H54 (cell line): ENCODE data around the gene PDE4D.

Source experiments
- DNase-seq: peaks from one replicate; pipeline ENCODE4 v3.0.0; 2011; ENCODE audit warnings: low spot score, mixed read lengths; ENCODE audit not compliant: insufficient read length
- FAIRE-seq: peaks from 3 replicates; lab custom pipeline; 2011; peaks lifted over from hg19 to GRCh38; lab: Jason Lieb, UNC
- POLR2A ChIP-seq: IDR thresholded peaks from 2 replicates; pipeline ENCODE4 v1.6.1; 2011; ENCODE audit warnings: low read depth, mild to moderate bottlenecking, low read length

The PDE4D gene

DNA sequence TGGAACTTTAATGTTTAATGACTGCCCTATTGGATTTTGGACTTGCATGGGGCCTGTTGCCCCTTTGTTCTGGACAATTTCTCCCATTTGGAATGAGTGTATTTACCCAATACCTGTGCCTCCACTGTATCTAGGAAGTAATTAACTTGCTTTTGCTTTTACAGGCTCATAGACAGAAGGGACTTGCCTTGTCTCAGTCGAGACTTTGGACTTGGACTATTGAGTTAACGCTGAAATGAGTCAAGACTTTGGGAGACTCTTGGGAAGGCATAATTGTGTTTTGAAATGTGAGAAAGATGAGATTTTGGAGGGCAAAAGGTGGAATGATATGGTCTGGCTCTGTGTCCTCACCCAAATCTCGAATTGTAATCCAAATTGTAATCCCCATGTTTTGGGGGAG lies 368.2 kb downstream of the PDE4D start:
- FAIRE-seq (no peak), DNase-seq (no peak)
- TF ChIP-seq POLR2A = no peak

DNA sequence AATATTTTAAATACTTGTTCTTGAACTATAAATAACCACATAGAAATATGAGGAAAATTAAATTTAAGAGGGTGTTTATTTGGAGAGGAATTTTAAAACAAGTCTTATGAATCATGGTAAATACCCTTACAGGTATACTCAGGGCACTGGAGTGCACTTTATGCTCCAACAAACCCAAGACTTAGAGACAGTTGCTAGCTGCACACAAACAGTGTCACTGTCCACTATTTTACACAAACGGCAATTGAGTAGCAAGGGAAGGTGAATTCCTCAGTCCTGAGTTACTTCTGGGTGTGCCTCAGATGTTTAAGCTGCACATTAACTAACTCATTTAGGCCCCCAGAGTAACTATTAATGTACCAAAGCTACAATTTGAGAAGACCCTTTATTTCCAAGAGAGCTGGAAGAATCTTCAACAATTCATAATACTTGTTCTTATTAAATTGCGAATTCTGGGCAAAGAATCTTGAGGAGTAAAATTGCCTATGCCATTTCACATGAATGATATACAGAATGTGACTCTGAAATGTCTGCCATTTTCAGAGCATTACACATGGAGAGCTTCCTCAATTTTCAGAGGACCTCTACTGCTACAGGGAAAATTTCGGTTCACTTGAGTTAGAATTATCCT lies 371.2 kb downstream of the PDE4D start:
- DNase-seq (no peak), FAIRE-seq (no peak)
- no peak for TF ChIP-seq POLR2A

DNA sequence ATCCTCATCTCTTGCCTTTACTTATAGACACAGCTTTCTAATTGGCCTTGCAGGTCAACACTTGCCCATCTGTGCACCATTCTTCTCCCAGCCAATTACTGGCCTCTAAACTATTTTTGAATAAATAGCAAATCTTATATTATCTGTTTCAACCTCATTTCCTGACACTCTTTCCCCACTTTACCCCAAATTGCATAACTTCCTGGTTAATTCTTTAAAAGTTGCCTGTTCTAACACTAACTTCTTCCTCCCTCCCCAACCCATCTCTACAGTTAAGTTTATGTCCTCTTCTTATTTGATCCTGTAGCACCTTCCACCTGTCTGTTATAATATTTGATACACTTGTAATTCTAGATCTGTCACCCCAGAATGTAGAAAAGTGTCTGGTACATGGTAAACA lies 372.1 kb downstream of the PDE4D start:
- FAIRE-seq (no peak), DNase-seq (no peak)
- no peak for TF ChIP-seq POLR2A

DNA sequence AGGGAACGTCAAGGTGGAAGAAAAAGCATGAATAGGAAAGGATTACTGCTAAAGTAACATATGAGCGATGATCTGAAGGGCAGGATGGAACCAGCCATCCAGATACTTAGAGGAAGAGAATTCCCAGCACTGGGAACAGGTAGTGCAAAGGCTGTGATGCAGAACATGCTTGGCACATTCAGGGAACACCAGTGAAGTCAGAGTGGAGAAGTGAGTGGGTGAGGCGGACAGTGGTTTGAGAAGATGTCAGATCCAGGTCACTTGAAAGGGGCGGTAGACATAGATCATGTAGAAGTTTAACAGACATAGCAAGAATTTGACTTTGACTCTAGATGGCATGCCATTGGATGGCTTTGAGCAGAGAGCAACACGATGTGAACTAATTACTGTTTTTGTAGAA lies 374.2 kb downstream of the PDE4D start:
- FAIRE-seq = peak; percentile 61
- DNase-seq = no peak
- TF ChIP-seq POLR2A = no peak

DNA sequence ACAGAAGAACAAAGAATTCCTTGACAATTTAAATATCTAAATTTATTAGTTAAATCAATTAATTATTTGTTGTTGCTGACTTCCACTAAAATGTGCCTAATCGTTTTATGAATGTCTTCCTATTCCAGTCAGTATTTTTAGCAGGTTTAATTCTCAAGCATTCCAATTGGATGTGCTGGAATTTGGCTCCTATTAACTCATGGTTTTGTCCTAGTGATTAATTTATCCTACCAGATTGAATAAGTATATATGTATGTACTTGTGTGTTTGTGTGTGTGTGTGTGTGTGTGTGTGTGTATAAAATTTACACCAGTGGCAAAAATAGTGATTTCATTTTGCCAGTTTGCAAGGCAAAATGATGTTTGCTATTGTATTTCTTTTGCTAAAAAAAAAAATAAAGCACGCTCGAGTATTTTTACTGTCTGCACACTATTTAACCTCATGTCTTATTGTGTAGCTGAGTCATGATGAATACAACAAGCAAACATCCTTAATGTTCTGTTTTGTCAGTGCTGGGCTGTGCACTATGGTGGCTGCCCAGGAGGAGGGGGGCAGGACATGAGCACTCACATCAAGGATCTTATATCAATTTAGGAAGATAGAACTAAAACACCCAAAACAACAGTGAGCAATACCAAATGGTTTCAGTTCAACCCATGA lies 375.5 kb downstream of the PDE4D start:
- FAIRE-seq (peak; percentile 96), DNase-seq (no peak)
- TF ChIP-seq POLR2A = no peak

DNA sequence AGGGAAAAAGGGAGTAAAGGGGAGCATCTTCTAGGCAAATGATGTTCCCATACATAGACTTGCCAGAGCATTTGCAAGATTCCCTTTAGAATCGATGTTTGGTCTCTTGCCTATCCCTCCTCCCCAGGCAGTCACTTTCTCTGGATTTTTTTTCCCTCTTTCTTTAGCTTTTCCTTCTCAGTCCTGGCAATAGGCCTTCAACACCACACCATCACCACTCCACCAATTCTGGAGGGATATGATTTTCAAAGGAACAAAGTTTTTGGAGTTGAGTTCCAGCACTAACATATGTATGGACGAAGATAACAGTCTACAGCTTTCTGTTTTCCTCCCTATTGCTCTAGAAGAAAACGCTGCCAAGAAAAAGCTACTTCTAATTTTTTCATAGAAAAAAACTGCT lies 377.4 kb downstream of the PDE4D start:
- no peak for TF ChIP-seq POLR2A
- FAIRE-seq = no peak
- DNase-seq = no peak

DNA sequence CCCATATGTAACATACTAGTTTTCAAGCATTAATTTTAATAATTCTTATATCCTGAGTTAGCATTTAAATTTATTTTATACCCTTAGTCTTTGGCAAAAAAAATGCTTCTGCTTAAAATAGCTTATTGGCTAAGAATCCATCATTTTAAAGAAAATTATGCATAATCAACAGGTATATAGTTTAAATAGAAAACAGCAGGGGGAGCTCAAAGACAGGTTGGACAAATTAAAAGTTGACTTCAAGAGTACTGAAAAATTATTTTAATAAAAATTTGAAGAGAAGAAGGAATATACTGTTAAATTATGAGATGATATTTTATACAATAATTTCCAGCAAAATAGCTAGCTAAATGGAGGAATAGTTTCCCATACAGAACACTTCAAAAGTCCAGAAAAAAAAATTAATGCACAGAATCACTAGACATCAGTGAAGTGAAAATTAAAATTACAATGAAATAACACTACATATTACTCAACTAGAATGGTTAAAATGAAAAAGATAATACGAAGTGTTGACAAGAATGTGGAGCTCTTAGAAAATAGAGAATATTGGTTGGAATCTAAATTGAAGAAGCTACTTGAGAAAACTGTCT lies 387.1 kb downstream of the PDE4D start:
- DNase-seq (no peak), FAIRE-seq (no peak)
- TF ChIP-seq POLR2A = no peak

DNA sequence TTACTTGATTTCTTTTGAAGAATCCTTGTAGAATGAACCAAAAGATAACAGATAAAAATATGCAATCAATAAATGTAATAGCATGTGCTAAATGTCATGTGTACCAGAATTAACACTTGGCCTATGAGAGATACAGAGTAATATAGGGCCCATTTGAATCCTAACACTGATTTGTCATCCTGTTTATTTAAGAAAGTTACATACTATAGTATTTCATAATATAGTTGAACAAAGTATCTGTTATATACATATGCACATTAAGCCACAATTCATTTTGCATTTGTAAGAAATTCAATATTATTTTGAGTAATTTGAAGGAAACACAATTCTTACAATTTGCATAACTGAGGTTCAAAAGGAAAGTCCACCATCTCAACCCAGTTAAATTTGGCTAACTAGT lies 389.5 kb downstream of the PDE4D start:
- FAIRE-seq = no peak
- no peak for TF ChIP-seq POLR2A
- DNase-seq = no peak

DNA sequence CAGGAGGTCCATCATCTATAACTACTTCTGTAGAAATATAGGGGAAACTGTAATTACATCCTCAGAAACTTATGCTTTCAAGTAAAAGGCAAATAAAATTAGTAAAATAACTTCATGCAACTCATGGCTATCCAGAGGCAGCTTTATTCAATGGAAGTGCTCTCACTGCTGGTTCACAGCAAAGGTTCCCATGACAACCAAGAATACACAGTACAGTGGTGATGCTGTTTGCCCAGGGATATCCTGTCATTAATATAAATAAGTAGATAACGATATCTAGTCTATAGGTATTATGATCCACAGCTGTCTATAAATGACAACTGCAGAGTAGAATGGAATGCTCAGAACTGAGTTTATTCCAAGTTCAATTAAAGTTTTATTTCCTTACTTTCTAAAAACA lies 390.3 kb downstream of the PDE4D start:
- DNase-seq (no peak), FAIRE-seq (no peak)
- TF ChIP-seq POLR2A = no peak

DNA sequence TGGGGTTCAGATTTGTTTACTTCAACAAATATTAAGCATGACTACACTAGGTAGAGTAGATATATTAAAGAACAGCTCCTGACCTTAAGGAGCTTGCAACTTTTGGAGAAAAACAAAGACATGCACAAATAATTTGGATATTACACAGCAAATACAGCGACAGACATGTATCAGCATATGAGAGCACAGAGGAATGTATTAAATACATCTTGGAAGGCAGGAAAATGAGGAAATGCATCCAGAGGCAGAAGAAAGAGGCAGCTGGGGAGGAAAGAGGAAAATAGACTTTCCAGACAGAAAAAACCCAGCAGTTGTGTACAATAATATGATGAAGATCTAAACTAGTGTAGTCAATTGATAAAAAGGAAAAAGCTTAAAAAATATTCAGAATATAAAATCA lies 392.2 kb downstream of the PDE4D start:
- FAIRE-seq (no peak), DNase-seq (no peak)

DNA sequence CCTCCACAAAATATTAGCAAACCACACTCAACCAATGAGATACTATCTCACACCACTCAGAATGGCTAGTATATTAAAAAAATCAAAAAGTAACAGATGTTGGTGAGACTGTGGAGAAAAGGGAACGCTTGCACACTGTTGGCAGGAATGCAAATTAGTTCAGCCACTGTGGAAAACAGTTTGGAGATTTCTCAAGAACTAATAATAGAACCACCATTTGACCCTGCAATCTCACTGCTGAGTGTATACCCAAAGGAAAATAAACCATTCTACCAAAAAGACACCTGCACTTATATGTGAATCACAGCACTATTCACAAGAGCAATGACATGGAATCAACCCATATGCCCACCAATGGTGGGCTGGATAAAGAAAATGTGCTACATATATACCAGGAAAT lies 393.5 kb downstream of the PDE4D start:
- no peak for DNase-seq
- TF ChIP-seq POLR2A = no peak
- FAIRE-seq = no peak

More for the DNA sequence above, 392.2 kb downstream of the PDE4D start:
- no peak for TF ChIP-seq POLR2A

DNA sequence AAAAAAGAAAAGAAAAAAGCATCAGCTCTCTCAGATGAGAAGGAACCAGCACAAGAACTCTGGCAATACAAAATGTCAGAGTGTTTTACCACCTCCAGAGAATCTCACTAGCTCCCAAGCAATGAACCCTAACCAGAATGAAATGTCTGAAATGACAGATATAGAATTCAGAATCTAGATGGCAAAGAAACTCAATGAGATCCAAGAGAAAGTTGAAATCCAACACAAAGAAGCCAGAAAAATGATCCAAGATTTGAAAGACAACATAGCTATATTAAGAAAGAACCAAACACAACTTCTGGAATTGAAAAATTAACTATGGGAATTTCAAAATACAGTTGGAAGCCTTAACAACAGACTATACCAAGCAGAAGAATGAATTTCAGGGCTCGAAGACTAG lies 396.3 kb downstream of the PDE4D start:
- FAIRE-seq (no peak), DNase-seq (no peak)
- no peak for TF ChIP-seq POLR2A

DNA sequence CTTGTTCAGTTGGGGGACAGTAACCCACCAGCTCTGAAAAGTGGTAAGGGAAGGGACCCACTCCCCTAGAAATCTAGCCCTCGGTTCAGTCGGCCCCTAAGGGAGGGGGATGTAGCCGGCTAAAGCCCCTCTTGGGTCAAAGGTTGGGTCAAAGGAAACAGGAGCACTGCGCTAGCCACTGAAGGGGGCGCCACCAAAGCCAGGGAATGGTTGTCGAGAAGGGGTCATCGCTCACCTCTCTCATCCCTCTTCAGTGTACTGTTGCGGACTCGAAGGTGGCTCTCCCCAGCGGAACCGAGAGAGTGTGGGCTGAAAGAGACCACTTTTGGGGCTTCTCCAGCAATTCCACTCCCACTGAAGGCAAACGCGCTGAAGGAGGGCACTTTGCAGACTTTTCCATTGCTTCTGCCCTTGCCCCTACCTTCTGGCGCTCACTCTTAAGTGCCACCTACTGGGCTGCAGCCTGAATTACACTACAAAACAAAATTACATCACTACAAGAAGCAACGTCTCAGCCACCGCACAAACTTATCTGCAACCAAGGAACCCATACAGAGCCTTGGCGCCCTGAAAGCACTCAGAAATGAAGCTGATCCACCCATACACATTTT lies 396.9 kb downstream of the PDE4D start:
- TF ChIP-seq POLR2A = no peak
- FAIRE-seq = peak; percentile 43
- DNase-seq = no peak

DNA sequence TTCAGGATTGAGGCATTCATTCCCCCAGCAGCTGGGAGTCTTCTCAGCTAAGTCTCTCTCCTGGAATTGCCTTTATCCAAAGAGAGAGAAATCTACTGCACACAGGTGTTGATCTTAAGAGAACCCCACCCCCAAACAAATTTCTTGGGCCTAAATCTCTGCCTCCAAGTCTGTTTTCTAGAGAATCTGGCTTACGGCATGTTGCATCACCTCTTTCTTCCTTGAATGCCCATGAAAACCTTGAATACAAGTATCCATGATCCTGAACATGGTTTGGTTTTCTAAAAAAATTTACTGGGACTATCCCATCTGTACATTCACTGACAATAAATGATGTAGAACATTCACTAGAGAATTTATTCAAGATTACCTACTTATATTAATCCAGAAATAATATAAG lies 401.6 kb downstream of the PDE4D start:
- FAIRE-seq (no peak), DNase-seq (no peak)
- TF ChIP-seq POLR2A = no peak
